HG02623 (cell line): Measurements from ENCODE around the gene ZNF521.

Experiments
- ATAC-seq: cut with Tn5 transposase; IDR thresholded peaks from one replicate; pipeline ENCODE4 v1.9.1; 2021; ENCODE audit warnings: moderate library complexity; ENCODE audit not compliant: unreplicated experiment

Gene ZNF521

DNA sequence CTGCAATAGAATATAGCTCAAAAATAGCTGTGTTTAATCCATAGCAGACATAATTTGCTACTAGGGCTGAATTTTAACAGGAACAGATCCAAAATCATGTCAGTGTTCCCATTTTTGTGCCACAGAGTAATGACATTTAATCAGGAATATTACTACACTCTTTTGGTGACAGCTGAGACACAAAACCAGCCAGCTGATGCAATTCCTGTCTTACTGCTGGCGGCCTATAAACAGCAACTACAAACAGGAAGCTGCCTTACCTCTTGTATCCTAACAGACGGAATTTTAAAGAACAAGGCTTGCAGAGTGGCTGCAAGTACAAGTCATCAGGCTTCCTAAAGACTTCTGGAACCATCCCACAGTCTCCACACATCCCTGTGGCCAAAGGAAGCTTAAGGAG lies 218.1 kb downstream of the ZNF521 start:
- no peak for ATAC-seq

DNA sequence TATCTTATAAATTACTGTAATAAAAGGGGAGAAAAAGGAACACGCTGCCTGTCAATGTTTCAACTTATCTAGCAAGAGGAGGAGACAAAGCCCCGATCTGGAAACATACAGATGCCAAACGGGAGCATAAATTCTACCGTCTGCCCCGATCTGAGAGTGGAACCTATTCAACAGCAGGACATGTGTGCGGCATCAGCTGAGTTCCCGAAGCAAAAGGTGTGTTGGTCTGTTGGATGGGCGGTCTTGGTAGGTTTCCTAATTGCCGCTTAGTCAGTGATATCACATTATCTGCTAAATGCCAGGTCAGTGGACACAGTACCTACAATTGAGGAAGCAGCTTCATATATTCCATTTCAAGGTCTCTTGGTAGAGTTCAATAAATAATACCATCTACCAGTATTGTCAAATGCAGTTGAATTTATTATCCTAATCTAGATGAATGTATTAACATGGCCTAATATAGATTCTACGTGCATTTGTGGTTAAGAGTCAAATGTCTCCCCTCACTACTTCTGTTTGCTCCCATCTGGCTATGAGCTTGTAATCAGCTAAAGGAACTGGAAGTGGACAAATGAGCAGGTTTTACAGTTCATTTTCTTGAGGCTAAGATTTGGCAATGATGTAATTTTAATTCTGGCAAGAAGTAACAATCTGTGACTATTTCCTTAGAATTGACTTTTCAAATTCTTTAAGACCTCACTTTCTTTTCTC lies 219.0 kb downstream of the ZNF521 start:
- ATAC-seq, result no peak

DNA sequence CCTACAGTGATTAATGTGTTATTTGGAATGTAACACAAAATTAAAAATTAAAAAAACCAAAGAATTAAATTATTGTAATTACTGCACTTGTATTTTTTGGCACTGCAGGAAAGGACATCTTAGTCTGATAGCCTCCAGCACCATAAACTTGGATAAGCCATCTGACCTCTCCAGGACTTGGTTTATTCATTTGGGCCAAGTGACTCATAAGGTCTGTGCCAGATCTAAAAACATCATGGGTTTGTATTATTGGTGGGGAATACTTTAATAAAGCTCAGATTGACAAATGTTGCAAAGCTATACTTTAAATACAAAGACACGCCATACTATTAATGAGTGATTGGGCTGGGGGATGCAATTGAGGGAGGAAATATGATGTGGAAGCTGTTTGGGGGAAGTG lies 225.2 kb downstream of the ZNF521 start:
- ATAC-seq, result no peak

DNA sequence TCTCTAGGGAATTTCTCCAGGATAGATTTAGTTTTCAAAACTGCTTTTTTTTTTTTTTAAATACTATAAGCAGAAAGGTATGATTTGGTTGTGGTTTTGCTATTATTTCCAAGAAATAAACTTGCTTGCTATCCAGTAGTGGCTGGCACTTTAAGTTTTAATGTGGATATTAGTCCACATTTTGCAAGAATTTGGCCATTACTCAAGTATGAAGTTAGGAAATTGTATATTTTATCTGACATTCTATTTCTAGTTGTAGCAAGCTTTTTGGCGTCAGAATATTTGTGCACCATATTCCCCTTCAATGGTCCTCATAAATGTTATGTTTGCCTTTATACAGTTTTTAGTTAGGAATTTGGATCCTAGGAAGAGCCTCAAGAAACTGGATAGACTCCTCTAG lies 226.3 kb downstream of the ZNF521 start:
- ATAC-seq, result no peak

DNA sequence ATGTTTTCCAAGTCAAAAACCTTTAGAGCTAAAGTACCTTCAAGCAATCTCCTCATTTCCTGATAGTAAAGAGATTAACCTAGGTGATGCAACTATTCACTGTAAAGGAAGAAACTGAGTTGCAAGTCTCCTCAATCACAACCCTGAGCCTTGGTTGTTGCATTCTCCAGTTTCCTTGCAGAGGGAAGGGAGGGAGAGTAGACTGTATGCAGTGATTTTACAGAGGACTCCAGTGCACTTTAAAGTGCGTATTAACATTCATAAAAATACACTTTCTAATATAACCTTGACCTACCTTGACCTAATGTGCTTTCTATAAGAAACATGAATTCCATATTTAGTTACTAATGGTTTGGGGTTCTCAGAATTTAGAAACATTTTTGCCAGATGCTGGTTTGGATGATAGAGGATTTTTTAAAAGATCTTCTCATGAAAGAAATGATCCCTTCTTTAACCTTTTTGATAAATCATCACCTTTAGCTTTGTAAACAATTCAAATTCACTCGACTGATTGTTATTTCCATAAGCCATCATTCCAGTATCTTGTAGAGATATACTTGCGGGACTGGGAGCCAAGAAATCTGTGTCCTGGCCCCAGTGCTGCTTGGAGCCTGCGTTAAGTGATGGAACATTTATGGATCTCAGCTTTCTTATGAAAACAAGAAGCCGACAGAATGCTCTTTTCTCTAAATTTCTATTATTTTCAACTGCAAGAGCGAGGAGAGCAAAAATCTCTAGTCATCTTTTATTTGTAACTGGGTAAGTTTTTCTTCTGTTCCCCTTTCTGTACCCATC lies 228.3 kb downstream of the ZNF521 start:
- no peak for ATAC-seq

DNA sequence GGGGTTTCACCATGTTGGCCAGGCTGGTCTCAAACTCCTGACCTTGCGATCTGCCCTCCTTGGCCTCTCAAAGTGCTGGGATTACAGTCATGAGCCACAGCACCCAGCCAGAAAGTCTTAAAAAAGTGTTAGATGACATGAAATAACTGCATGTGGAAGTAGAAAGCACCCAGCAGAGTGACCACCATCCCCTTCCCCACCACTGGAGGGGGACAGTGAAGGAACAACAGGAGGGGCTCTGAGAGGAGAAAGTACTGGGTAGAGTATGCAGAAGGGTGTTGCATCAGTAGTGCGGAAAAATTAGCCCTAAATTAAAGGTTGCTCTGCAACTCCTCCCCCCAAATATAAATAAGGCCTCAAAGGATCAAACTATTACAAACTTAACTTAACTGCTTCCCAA lies 230.5 kb downstream of the ZNF521 start:
- no peak for ATAC-seq

DNA sequence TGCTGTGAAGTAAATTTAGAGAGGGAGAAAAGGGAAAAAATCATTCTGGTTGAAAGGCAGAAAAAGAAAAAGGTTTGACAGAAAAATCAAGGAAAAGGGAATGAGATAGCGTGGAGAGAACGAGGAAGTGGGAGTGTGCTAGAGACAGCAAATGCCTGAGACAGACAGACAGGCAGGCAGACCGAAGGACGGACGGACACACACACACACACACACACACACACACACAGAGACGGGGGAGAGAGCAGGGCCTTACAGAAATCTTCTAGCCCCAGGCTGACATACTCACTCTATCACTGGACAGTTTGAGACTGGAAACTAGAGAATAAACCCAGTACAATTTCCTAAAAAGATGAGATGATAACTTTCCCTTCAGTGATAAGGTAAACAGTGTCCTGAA lies 238.4 kb downstream of the ZNF521 start:
- ATAC-seq, result no peak

DNA sequence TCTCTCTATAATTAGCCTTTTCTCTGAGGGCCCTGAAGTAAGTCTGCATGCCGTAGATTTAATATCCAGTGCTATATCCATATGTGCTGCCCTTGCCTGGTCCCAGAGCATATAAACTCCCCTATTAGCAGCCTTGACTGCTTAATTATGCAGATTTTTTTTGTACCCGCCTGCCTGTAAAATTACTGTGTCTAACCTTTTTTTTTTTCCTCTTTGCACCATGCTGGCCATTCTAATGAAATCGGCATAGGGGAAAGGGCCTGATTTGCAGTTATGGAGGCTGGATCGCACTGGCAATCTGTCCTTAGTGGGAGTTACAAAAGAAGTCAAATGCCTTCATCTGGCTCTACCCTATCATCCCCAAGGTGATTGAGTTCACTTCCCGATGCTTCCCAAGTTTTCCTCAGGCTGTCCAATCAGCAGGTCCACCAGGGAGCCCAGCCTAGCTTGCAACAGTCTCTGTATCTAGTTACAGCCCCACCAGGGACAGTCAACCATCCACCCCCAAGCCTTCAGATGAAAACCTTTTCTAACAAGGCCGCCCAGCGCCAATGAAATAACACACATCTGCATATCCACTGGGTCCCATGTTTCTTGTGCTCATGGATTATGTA lies 239.0 kb downstream of the ZNF521 start:
- ATAC-seq, result no peak

DNA sequence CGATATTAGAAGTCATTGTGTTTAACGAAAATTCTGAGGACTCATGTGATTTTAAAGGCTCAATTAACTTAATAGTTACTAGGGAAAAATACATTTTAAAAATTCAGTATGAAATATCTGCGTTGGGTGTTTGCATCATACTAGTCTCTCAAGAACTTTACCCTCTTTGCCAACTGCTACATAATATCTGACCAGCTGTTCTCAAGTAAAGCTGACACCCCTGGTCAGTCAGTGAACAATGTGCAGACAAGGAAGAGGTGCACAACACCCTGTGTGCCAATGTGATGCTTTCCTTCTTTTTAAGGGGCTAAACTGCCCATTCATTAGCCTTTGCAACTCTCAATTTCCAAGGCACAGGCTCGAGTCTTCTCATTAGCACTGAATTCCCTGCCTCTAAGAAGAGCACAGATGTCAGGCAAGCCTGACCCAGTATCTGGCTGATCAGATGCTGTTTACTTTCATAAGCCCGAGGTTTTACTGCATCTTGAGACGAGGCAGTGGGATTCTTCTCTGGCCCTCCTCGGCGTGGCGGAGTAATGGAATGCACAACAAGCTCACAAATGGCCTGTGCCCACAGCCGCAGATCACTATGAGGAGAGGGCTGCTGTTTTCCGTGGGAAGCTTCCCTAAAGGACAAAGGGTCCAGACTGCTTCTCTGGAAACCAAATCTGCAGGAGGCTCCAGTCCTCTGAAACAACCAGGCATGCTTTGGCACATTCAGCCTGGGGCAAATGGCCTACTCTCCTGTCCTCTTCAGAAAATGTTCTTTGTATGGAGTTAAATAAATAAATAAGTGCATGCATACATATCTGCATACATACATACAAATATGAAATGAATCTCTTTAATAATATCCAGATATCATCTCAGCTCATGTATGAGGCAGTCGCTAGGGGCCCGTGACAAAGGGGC lies 240.3 kb downstream of the ZNF521 start:
- ATAC-seq, result no peak

DNA sequence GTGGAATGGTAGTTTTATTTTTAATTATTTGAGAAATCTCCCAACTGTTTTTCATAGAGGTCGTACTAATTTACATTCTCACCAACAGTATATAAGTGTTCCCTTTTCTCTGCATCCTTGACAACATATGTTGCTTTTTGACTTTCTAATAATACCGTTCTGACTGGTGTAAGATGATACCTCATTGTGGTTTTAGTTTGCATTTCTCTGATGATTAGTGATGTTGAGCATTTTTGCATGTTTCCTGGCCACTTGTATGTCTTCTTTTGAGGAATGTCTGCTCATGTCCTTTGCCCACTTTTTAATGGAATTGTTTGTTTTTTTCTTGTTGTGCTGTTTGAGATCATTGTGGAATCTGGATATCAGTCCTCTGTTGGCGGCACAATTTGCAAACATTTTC lies 242.5 kb downstream of the ZNF521 start:
- no peak for ATAC-seq

DNA sequence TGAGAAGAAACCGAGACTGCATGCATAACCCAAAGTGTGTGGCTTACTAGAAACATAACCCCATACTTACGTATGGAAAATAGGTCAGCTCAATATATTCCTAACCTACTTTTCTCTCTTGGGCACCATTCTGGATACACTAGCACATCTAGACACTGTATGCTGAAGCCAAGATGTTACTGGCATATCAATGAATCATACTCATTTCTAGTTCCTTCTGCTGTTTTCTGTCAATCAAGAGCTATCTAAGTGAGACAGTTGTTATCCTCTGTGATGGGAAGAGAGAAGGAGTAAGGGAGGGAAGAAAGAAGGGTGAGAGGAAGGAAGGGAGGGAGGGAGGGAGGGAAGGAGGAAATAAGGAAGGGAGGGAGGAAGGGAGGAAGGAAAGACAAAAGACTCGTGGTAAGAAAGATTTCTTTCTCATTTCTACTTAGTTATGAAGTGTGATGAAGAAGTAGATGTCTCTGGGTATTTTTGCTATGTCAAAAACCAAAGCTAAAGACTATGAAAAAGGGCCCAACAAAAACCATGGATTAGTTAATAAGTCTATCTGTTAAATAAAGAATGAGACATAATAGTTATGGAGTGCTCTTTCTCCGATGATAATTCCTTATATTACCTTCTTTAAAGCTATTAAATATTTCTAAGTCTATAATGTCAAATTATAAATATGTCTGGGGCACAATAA lies 248.4 kb downstream of the ZNF521 start:
- ATAC-seq, result no peak

DNA sequence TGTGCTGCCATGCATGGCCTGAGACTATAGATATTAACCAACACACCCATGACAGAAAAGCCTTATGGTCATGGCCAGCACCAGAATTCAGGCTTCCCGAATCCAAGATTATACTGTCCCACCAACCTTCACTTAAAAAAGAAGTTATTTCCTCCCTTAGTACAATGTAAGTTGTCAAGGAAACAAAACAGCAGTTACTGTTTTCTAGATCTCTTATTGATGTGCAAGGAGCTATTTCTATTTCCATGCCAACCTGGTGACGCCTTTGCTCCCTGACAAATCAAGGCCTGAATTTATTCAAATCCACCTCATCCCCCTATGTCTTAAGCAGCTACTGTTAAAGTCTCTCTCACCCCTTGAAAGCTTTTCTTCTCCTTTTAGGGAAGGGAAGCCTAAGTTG lies 249.3 kb downstream of the ZNF521 start:
- no peak for ATAC-seq

DNA sequence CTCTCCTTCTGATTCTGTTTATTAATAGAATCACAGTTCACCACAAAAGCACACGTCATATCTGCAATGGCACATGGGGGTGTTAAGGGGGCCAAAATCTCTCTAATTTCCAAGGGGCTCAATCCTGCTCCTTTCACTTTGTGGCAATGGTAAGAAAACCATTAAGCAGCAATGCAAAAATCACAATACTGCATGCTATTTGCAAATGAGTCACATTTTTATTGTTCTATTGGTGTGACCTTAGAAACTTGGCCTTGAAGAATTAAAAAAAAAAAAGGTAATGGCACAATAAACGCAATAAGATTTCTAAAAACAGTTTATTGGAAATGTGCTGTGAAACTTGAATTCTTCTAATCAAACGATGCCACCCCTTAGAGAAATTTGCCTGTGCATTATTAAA lies 251.5 kb downstream of the ZNF521 start:
- no peak for ATAC-seq

DNA sequence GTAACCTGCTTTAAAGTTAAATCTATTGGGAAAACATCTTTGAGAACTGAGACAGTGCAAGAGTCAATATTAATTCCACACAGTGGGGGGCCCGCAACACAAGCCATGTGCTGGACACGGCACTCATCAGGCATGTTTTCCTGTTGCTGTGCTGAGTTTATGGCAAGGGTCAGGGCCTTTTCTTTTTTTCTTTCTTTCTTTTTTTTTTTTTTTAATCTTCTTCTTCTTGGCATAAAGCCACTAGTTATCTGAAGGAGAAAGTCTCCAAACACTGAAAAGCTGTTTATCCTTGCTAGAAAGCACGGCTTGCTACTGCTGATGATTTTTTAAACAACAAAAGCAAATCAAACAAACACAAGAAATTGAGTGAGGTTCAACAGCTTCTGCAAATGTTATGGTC lies 252.1 kb downstream of the ZNF521 start:
- no peak for ATAC-seq

DNA sequence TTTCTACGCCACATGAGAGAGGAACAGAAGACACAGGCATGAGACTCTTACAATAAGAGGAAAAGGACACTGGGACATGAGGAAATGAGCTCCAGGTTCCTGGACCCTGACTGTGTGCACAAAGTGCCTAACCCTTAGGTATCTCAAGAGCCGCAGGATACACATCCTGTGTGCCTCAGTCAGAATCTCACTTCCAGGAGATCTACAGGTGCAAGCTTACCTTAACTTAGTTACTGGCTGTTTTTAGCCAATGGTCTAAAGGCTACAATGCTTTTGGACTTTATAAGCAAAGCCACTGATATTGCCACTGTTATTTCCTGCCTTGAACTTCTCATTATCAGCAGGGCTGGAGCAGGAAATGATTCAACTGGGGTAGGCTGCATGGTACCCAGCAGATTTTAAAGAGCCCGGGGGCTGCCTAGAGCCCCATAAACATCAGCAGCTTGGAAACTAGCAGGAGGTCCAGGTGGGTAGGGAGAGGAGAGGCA lies 254.4 kb downstream of the ZNF521 start:
- no peak for ATAC-seq

DNA sequence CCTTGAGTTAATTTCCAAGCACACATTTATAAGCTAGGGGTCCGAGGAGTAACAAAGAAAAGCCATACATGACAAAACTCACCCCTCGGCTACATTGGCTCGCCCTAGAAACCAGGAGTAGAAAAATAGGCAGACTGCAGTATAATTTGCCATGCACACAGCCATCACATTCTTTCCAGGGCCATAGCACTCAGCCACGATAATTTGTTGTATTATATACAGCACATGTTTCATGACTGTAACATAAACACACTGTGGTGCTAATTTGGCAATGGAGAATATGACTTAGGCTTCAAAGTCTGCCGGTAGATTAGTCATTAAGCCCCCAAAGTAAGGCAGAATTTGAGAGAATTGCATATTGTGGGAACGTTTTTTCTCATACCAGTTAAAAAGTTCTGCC lies 254.9 kb downstream of the ZNF521 start:
- ATAC-seq, result no peak

DNA sequence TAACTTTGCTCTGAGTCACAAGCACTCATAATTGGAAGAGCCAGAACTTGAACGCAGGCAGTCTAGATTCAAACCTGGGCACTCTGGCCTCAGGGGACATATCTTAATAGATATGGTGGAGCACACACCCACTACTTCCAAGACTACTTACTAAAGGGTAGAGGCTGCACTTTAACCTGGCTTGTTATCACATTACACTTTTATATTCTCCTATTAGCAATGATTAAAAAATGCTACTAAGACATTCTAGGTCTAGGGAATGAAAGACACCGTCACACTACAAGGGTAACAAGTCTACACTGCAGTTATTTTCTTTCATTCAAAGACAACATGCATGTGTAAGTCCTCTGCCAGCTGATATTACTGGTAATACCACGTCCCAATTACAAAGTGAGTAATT lies 258.8 kb downstream of the ZNF521 start:
- no peak for ATAC-seq

DNA sequence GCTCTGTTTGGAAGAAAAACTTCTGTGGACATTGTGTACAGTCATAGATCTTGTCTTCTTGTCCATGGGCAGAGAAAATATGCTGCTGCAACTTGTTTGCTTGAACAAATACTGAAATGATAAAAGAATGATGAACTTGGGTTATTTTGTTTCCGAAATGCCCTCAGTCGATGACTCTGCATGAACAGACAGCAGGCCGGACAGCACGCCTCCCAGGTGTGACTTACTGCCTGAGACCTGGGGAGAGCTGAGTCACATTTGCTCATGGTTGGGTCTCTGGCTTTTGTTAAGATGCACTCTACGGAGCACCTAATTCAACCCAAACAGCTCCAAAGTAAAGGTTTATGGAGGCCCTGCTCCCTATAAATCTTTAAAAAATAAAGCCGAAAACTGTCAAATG lies 262.5 kb downstream of the ZNF521 start:
- ATAC-seq, result no peak

DNA sequence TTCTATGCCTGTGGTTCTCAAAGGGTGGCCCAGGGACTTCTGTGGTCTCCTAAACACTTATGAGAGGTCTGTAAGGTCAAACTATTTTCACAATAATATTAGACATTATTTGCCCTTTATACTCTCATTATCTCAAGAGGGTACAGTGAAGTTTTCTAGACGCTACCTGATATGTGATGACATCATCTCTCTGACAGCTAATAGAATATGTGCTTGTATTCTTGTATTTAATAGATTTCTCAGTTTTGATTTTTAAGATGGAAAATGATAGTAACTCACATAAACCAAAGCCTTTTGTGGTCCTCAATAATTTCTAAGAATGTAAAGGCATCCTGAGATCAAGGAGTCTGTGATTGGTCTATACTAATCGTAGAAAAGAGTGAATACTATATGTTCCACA lies 265.1 kb downstream of the ZNF521 start:
- ATAC-seq, result no peak

DNA sequence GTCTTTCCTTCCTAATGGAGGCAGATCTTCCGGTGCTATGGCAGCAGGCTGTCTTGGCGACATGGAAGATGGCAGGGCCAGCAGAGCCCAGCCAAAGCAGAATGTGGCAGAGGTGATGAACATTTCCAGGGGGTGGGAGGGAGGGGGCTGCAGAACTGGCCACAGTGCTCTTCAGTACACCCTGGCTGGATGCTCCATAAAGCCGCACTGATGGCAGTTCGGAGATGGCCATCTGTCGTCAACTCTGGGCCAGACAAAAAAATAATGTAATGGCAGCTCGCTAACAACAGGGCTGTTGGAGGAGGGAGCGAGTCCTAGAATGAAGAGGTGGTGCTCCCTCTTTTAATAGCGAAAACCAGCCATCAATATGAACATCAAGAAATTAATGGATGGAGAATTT lies 271.0 kb downstream of the ZNF521 start:
- ATAC-seq, result no peak
